ENCODE results near the gene ZBTB20. TPM values are rescaled to one million over a fixed set of nuclear protein-coding genes. Genes with fewer than 3 reads are reported as not detected.

Gene ZBTB20
- total and polyA plus RNA-seq, 7 donors = 0.40 to 74.9 (median 41.7) TPM

- H3K4me3 ChIP-seq = no peak overlapping the region
- no peaks in the 10 kb centered on the region for H3K27me3 ChIP-seq (ENCODE audit: insufficient read depth in 3 of 3, low read length in 2 of 3)
- WGBS, 3 donors = 82 to 89% (median 85%) methylated on average over 1 of the region's 1 CpG
- no peak overlapping the region for H3K27ac ChIP-seq
- no peaks in the 10 kb centered on the region for H3K36me3 ChIP-seq (ENCODE audit: insufficient read depth in 1 of 2, low read depth in 1 of 2)
- no peaks in the 10 kb centered on the region for H3K4me1 ChIP-seq
- DNase-seq = no peak
- TF ChIP-seq CTCF (IDR thresholded peaks at IDR 0.05) = no peak
- no peaks in the 10 kb centered on the region for H3K9me3 ChIP-seq
- intact Hi-C loops (cut with DNase I) = no loop called here
- peak in 1 of 4 donors; percentile 49 for ATAC-seq
These were observed 477.5 kb downstream of the ZBTB20 start for GRCh38 chr3:114669614-114670013.

- TF ChIP-seq CTCF (IDR thresholded peaks at IDR 0.05) = no peak
- Histone ChIP-seq H3K36me3 (ENCODE audit: insufficient read depth in 1 of 2, low read depth in 1 of 2) (no peaks in the 10 kb centered on the region), H3K27ac (no peak overlapping the region), H3K4me3 (no peak overlapping the region), H3K4me1 (no peaks in the 10 kb centered on the region), H3K27me3 (ENCODE audit: insufficient read depth in 3 of 3, low read length in 2 of 3) (no peaks in the 10 kb centered on the region), H3K9me3 (no peaks in the 10 kb centered on the region)
- DNase-seq (no peak), ATAC-seq (peak in 2 of 4 donors; percentile 74 to 78)
- WGBS, 3 donors = 73 to 84% (median 78%) methylated on average over 2 of the region's 2 CpGs
- intact Hi-C loops (cut with DNase I) = no loop called here
These were observed 479.0 kb downstream of the ZBTB20 start for GRCh38 chr3:114668099-114668498.

GRCh38 chr3:114666623-114667022 is 480.5 kb downstream of the ZBTB20 start:
- Histone ChIP-seq H3K4me3 (no peak overlapping the region), H3K27me3 (ENCODE audit: insufficient read depth in 3 of 3, low read length in 2 of 3) (no peaks in the 10 kb centered on the region), H3K9me3 (no peaks in the 10 kb centered on the region), H3K27ac (no peak overlapping the region), H3K36me3 (ENCODE audit: insufficient read depth in 1 of 2, low read depth in 1 of 2) (no peaks in the 10 kb centered on the region), H3K4me1 (no peaks in the 10 kb centered on the region)
- DNase-seq (no peak), ATAC-seq (no peak)
- intact Hi-C loops (cut with DNase I) = no loop called here
- WGBS, 3 donors = 70 to 77% (median 73%) methylated on average over 3 of the region's 3 CpGs
- no peak for TF ChIP-seq CTCF (IDR thresholded peaks at IDR 0.05)

GRCh38 chr3:114664006-114664405 is 483.1 kb downstream of the ZBTB20 start:
- no peak for TF ChIP-seq CTCF (IDR thresholded peaks at IDR 0.05)
- H3K9me3 ChIP-seq = no peaks in the 10 kb centered on the region
- ATAC-seq (no peak), DNase-seq (no peak)
- peaks cover 0 to 3% of the 10 kb centered on the region in 2 donors for H3K36me3 ChIP-seq (ENCODE audit: insufficient read depth in 1 of 2, low read depth in 1 of 2)
- no peak overlapping the region for H3K4me3 ChIP-seq
- H3K4me1 ChIP-seq = peaks cover 17% of the 10 kb centered on the region
- no peak overlapping the region for H3K27ac ChIP-seq
- H3K27me3 ChIP-seq (ENCODE audit: insufficient read depth in 3 of 3, low read length in 2 of 3) = no peaks in the 10 kb centered on the region
- intact Hi-C loops (cut with DNase I) = no loop called here

- H3K27me3 ChIP-seq (ENCODE audit: insufficient read depth in 3 of 3, low read length in 2 of 3) = no peaks in the 10 kb centered on the region
- no peaks in the 10 kb centered on the region for H3K9me3 ChIP-seq
- intact Hi-C loops (cut with DNase I) = no loop called here
- ATAC-seq (no peak), DNase-seq (no peak)
- H3K4me1 ChIP-seq = peaks cover 22% of the 10 kb centered on the region
- no peak overlapping the region for H3K4me3 ChIP-seq
- H3K36me3 ChIP-seq (ENCODE audit: insufficient read depth in 1 of 2, low read depth in 1 of 2) = peaks cover 0 to 3% of the 10 kb centered on the region in 2 donors
- H3K27ac ChIP-seq = peak overlapping the region; percentile 66
- TF ChIP-seq CTCF (IDR thresholded peaks at IDR 0.05) = no peak
- WGBS, 3 donors = 90 to 95% (median 92%) methylated on average over 1 of the region's 1 CpG
These were observed 486.3 kb downstream of the ZBTB20 start for GRCh38 chr3:114660808-114661207.

Measured in psoas muscle (tissue), 8 donors.